Cardiac septum (tissue), 1 donor: Measurements from ENCODE around the gene TWNK. TPM values are rescaled to one million over a fixed set of nuclear protein-coding genes. Genes with fewer than 3 reads are reported as not detected.

Source experiments
- DNase-seq: peaks from one replicate; pipeline ENCODE4 v3.0.0-alpha.2; 2020; ENCODE audit warnings: low spot score
- intact Hi-C: fragments of 100-400 bp; cut with DNase I; formaldehyde crosslinking; loops from one replicate; pipeline ENCODE4 v1.14.0; 2022
- long read RNA-seq: library from polyadenylated mRNA; unstranded; transcript quantifications from one replicate; pipeline ENCODE4 v2.0.0, GENCODE V29; 2021
- total RNA-seq: library from RNA; stranded (reverse); fragmentation: NEBNext Ultra II Directional; extraction: Animal tissue kit (Norgen Biotek cat#: 25700); gene quantifications from one replicate; pipeline ENCODE4 v1.2.1, GENCODE V29; 2021
- donor health status: DM: no; HTN: no; CAD: no.

TWNK gene
- total RNA-seq: 5.2 TPM
- long read RNA-seq, partial matches to known transcripts: 2 of 8 reads
- long read RNA-seq, other reads (novel, unspliced or antisense): 1 of 8 reads

DNA sequence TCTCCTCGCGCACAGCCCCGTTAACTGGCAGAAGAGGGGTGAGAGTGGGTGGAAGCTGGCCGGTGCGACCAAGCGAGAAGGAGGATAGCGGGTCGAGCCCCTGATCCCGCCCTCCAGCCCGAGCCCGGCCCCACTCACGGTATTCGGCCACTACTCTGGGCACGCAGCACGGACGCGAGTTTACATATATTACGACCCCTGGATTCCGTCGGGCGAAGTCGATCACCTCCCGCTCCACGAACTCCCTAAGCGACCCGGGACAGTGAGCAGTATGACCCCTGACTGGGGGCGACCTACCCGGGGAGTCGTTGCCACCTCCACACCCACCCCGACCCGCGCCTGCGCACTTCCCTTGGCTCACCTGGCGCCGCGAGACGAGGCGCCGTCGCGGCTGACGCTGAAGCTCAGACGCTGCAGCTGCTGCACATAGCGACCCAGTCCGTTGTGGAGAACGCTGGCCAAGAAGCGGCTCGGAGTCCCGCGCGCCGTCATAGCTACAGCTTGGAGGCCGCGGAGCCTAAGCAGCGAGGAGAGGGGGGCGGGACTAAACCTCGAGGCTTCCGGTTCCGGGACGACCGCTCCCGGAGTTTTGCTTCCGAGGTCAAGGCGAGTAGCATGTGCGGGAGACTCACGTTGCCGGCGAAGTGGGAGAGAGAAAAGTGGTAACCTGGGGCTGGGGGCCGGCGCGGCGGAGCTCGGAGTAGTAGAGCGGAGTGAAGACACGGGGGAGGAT is at the start of gene TWNK, which contains the start of gene MRPL43:
TSS of gene TWNK (plus strand) at position 592 of the 733 bp plus-strand sequence. CDS start 668 bp downstream, outside the sequence.
TSS of gene MRPL43 (minus strand) at position 546 of the 733 bp plus-strand sequence. CDS start at position 492, 54 bp downstream.
- intact Hi-C loops: loop anchor here (5.0 kb wide), 1 partner anchor 75 kb away; the partner anchor contains the start of gene SLF2
- DNase-seq: peak; percentile 94

DNA sequence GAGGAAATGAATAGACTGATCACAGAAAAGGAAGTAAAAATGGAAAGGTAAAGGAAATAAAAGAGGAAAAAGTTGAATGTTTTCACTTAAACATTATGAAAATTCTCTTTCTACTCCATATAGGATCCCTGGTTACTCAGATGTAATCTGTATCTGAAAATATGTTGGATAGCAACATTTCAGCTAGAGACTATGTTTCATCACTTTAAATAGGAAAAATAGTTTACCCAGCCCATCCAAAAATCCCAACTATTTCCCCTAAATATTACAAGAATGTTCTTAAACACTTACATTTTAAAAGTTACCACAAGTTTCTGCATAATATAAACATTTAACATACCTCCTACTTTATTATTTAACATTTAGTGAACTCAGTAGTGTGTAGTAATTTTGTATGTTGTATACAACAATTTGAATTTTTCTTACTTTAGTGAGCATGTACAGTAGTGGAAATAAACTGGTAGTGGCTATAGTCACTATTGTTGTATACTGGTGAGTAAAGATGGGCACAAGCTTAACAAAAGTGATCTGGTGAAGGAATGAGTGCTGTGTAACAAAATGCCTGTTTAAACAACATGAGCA is 47.5 kb upstream of the TWNK start:
- DNase-seq: no peak
- intact Hi-C loops: no loop called here

DNA sequence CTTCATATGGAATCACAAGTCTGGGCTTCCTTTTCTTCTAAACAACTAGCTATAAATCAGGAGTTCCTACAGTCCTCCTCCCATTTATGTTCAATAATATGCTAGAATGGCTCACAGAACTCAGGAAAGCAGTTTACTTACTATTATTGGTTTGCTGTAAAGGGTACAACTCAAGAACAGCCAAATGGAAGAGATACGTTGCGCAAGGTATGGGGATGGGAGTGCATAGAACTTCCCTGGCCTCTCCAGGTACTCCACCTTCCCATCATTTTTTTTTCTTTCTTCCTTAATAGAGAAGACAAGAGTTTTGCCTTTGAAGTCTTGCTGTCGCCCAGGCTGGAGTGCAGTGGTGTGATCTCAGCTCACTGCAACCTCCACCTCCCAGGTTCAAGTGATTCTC is 45.1 kb upstream of the TWNK start:
- intact Hi-C loops: no loop called here
- DNase-seq: no peak

DNA sequence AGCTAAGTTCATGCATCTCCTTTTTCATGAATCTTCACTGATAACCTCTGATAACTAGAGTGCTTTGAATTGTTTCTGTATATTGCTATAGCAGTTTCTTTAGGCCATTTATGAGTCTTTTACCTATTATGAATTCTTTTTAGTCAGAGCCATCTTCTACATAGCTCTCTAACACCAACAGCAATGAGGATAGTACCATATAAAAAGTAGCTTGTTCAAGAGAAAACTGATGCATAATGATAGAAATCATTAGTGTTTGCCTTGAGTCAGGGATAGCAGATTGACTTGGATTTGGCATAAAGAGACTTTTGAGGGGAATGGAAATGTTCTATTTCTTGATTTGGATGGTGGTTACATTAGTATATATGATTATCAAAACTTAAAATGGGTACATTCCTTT is 43.8 kb upstream of the TWNK start:
- intact Hi-C loops: no loop called here
- DNase-seq: no peak

DNA sequence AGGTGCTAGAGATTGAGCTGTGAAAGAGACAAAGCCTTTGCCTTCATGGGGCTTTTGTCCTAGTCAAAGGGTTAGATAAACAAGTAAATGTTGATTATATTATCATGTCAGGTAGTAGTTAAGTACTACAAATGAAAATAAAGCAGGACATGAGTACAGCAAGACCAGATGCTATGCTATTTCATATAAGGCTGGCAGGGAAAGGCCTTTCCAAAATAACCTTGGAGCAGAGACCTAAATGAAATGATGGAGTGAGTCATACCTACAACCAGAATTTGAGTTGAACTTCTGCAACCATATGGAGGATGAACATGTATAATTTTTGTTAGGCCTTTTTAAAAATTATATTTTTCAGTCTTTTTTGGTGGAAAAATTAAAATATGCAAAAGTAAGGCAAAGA is 41.6 kb upstream of the TWNK start:
- intact Hi-C loops: no loop called here
- DNase-seq: no peak

DNA sequence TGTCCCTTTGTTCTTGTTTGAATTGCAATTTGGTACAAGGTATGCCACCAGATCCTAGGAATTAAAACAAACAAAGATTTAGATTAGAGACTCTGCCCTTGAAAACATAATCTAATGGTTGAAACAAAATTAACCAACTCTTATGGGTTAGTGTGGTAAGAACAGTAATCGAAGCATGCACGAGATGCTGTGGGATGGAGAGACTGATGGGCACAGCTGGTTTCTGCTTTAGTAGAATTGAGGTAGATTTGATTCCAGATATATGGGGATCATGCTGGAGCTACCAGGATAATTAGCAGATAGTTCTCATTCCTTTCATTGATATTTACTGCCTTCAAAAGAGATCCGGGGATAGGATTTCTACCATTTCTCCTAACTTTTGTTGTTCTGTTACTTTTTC is 38.4 kb upstream of the TWNK start:
- intact Hi-C loops: no loop called here
- no peak for DNase-seq

DNA sequence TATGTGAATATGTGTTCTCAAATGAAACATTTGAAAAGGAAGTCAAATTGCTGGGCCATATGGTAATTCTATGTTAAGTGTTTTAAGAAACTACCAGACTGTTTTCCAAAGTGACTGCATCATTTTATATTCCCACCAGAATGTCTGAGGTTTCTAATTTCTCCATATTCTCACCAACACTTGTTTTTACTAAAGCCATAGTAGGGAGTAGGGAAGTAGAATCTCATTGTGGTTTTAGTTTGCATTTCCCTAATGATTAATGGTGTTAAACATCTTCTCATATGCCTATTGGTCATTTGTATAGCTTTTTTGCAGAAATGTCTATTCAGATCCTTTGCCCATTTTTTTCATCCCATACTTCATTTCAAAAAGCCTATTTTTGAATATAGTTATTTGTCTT is 27.1 kb upstream of the TWNK start:
- intact Hi-C loops: no loop called here
- no peak for DNase-seq

DNA sequence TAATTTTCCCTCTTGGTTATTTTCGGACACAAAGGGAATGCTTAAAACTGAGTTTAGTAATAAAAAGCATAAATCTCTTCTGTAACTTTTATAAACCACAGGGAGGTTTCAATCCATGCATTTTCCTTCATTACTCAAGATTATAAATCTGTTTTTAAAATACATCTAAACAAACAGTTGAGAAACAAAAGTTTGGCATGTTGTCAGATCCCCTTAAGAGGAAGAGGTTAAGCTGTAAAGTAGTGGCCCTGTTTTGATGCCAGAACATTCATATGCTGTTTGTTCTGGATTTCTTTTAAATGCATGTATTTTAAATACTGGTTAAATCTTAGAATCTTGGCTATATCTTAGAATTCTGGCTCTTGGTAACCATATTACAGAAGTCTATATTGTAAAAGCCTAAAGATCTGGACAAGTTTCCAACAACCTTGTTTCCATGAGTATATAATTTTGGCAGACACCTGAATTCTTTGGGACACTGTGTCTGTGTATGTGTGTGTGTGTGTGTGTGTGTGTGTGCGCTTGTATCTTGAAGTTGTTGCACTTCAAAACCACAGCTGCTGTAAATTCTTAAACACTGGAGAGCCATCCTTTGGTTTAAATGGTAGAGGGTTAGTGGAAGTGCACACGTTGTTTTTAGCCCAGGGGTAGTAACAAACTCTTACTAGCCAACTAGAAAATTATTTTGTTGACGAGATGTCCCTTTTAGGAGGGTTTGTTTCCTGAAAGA is 24.8 kb upstream of the TWNK start:
- intact Hi-C loops: no loop called here
- no peak for DNase-seq

DNA sequence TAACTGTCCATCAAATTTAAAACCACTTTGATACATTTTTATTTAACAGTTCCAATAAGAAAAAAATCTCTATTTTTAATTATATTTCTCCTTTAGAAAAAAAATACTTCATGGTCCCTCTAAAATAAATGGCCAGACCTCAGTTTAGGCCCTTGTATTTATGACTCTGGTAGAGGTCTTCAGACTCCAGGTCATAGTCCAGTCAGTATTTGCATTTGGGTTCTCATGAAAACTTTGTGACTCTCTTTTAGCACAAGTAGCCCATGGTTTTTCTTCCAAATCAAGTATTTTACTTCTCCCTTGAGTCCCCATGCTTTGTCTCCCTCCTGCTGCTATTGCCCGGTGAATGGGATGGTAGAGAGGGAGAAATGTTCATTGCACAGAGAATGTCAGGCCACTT is 23.5 kb upstream of the TWNK start:
- intact Hi-C loops: no loop called here
- DNase-seq: no peak

DNA sequence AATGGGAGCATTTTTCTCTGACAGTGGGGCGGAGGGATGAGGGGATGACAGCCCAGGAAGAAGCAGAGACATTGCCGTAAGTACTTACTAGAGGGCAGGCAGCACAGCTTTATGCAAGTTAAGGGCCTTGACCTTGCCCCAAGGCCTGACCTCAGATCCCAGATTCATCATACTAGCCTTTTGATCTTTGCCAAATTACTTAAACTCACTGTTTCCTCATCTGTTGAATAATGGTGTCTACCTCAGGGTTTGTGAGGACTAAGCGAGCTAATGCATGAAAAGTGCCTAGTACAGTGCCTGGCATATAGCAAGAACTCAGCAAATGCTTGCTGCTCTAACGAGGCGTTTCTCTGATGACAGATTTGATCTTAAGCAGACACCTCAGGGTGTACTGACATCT is 21.5 kb upstream of the TWNK start:
- intact Hi-C loops: no loop called here
- DNase-seq: no peak

DNA sequence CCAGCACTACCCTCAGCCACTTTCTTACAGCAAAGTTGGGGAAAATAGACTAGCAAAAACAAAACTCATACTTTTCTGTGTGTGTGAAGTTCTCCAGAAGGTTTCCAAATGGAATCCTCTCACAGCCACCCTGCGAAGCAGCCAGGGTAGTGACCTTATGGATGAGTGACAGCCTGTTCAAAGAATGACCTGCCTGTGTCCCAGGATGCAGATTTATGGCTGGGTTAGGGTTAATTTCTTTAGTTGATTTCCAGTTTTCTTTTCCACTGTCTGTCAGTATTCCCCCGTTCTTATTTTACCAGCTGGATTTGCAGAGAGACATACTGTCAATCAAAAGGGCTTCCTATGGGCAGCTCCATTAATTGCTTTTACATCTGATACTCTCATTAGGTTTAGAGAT is 20.5 kb upstream of the TWNK start:
- no peak for DNase-seq
- intact Hi-C loops: no loop called here

DNA sequence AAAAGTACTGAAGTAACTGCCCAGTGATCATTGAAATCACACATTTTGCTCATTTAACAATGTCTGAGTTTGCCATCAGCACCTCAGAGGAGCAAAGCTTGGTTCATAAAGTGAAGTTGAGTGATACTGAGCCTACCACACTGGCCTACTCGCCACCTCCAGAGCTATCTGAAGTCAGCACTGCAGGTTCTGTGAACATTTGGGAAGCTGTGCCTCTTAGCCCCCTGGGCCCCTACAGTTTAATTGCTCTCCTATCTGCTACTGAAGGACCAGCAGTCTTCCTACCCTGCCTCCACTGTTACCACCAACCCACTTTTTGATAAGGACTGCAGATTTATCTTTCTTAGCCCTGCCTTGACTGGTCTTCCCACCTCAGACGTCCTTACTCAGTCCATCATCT is 20.0 kb upstream of the TWNK start:
- no peak for DNase-seq
- intact Hi-C loops: no loop called here

DNA sequence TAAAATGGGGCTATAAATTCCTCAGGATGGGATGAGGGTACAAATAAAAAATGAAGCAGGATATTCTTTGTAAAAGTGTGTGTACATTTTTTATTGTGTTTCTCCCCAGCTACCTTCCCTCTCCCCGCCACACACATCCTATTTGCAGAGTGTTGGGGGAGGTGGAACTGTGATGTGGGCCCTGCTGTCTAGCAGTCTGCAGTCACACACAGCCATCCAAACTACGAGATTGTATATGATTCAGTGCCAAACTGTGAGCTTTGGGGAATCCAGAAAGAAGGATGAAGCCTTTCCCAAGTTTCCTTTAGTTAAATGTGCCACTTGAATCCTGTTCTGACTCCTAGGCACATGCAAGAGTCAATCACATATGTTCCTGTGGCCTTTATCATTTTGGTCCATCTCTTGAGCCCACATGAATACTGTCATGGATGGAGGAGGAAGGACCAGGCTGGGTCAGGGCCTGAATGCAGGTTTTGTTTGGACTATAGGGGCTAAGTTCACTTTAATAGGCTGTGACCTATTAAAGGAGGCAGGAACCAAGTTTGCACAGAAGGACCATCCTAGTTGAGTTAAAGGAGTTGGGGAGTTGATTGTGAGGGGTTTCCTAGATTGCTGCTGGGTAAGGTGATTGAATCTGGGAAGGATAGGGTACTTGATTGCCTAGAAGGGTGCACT is 19.1 kb upstream of the TWNK start:
- no peak for DNase-seq
- intact Hi-C loops: loop anchor here (2.0 kb wide), 1 partner anchor 47 kb away; no protein-coding TSS in a partner anchor

DNA sequence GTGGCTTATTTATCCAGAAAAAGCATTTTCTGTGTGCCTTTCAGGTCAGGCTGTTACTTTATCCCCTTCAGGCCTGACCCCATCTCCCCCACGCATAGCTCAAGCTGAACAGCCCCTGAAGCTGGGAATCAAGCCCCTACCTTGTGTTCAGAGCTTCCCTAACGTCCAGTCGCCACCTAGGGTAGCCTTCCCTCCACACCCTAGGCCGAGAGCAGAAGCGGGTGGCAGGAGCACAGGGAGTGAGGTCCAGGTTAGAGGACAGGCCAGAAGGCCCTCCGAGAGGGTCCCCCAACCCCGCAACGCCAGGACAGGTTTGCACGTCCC is 18.5 kb upstream of the TWNK start:
- no peak for DNase-seq
- intact Hi-C loops: loop anchor here (2.0 kb wide), 1 partner anchor 46 kb away; no protein-coding TSS in a partner anchor

DNA sequence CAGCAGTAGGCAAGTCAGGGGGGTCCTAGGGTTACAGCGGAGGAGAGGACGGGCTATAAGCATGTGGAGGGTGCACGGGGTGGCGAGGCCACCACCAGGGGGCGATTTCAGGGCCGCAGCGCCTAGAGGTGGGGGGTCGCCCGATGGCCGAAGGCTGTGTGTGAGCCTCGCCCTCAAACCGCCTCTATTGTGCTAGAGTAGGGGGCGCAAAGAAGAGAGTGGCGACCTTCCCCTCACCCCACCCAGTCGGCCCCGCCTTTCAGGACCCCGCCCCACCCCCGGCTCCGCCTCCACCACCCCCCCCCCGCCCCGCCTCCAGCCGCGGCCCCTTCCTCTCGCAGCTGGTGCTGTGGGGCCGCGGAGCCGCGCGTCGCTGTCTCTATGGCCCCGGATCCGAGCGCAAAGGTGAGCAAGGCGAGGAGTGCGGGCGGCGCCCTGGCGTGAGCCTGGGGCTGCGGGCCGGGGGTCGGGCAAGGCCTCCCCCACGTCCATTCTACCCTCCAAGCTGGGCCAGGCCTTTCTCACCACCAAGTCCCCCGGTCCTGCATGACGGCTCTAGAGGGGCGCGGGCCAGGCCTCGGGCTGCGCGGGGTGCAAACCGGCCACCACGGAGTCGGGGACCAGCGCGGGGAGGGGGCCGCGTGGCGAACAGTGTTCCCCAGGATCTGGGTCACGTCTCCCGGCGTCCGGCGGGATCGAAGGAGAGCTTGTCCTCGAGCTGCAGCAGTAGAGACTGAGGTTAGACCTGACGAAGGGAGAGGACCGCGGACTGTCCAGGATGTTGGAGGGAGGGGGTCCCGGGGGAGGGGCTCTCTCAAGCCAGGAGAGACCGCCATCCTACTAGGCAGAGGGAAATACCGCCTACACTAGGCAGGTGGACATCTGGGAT is 17.9 kb upstream of the TWNK start, which contains the start of gene SEMA4G:
TSS of gene SEMA4G (plus strand) at position 318 of the 889 bp plus-strand sequence. CDS start 3,409 bp downstream, outside the sequence.
- intact Hi-C loops: loop anchor here (2.0 kb wide), 1 partner anchor 45 kb away; no protein-coding TSS in a partner anchor
- DNase-seq: no peak

DNA sequence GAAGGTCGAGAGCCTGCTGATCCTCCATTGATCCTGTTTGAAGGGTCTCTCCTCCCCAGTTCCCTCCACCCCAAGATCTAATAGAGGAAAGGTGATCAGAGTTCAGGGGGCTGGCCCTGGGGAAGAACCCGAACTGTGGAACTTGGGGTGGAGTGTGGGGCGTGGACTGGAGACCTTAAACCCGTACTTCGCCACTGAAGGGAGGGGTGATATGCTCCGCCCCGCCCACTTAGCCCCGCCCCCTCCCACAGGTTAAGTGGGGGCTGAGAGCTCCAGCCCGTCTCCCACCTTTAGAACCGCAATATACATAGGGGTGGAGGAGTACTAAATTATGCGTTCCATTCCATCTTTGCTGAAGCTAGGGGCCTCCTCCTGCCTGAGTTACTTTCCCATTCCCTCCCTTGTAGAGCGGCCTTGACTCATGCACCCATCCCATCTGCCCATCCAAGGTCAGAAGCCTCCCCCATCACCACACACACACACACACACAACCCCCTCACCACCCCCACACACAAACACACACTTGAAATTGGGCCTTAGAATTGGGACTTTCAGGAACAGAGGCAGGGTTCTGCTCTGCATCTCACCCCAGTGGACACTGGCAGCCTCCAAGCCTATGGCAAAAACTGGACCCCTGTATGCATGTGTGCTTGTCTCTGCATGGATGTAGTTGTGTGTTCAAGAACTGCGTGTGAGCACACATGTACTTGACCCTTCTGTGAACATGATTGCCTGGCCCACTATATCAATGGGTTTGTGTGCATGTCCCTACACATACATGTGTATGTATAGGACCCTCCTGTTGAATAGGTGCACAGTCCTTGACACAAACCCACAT is 17.0 kb upstream of the TWNK start:
- no peak for DNase-seq
- intact Hi-C loops: no loop called here

DNA sequence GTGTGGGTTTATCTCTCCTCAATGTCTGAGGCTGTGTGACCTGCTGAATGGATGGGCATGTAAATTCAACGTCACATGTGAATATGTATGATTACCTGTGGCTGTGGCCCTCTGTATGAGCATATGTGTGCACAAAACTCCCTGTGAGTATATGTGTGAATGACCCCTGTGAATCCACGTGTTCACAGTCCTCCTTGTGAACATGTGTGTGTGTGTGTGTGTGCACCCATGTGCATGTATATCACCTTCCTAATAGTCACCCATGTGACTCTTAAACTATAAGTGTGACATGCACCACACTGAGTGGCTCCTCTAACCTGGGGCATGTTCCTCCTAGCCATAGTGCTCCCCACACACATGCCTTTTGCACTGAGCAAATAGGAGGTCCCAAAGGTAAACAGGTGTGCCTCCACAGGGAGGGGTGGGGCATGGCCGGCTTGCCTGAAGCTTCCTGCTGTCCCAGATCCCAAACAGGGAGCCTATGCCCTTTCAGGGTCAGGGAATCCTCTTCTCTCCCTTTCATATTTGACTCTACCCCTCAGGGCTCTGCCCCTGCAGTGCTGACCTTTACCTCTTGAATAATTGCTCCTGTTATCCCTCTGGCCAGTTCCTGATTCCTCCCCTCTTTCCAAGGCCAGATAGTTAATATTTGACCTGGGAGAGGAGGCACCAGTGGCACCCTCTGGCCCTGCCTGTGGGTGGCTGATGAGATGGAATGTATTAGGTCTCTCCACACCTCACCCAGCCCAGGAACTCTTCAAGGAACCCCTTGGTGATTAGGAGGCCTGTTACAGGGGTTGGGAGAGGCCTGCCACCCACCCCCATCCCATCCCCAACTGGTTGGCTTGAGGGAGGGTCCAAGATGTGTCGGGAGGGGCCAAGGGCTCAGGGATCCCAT is 16.2 kb upstream of the TWNK start:
- no peak for DNase-seq
- intact Hi-C loops: no loop called here
